GM21717 (cell line): ENCODE results near the gene BAIAP2L1.
"Not testable (repeated sequence)": the region's sequence is repeated elsewhere in the genome, so short reads cannot be mapped to it uniquely, and the experiment has no call there.

Experiments
- ATAC-seq: cut with Tn5 transposase; IDR thresholded peaks from one replicate; pipeline ENCODE4 v1.9.1; 2021; ENCODE audit warnings: mild to moderate bottlenecking, moderate library complexity; ENCODE audit not compliant: unreplicated experiment

Gene BAIAP2L1

GRCh38 chr7:98400542-98401340 is at the start of gene BAIAP2L1:
TSS of gene BAIAP2L1 (minus strand) at chr7:98401090. CDS start at chr7:98400852, 238 bp downstream.
- peak; percentile 81 for ATAC-seq

GRCh38 chr7:98448766-98449165 is 47.9 kb upstream of the BAIAP2L1 start:
- ATAC-seq = no peak

- ATAC-seq = not testable (repeated sequence)
Measured at GRCh38 chr7:98440992-98441391, 40.1 kb upstream of the BAIAP2L1 start.

GRCh38 chr7:98439484-98439883 is 38.6 kb upstream of the BAIAP2L1 start:
- no peak for ATAC-seq

- no peak for ATAC-seq
Measured at GRCh38 chr7:98434087-98434486, 33.2 kb upstream of the BAIAP2L1 start.

GRCh38 chr7:98429799-98430198 is 28.9 kb upstream of the BAIAP2L1 start:
- ATAC-seq = no peak

GRCh38 chr7:98423043-98423442 is 22.2 kb upstream of the BAIAP2L1 start:
- no peak for ATAC-seq

- ATAC-seq = no peak
Measured at GRCh38 chr7:98420966-98421612, 20.2 kb upstream of the BAIAP2L1 start.

- not testable (repeated sequence) for ATAC-seq
Measured at GRCh38 chr7:98419988-98420387, 19.1 kb upstream of the BAIAP2L1 start.

- ATAC-seq = not testable (repeated sequence)
Measured at GRCh38 chr7:98419316-98419691, 18.4 kb upstream of the BAIAP2L1 start.

GRCh38 chr7:98418636-98419315 is 17.9 kb upstream of the BAIAP2L1 start:
- ATAC-seq = no peak

GRCh38 chr7:98418271-98418635 is 17.4 kb upstream of the BAIAP2L1 start:
- no peak for ATAC-seq

GRCh38 chr7:98417604-98418270 is 16.8 kb upstream of the BAIAP2L1 start:
- not testable (repeated sequence) for ATAC-seq

- ATAC-seq = no peak
Measured at GRCh38 chr7:98414205-98414900, 13.5 kb upstream of the BAIAP2L1 start.

- not testable (repeated sequence) for ATAC-seq
Measured at GRCh38 chr7:98413655-98414054, 12.8 kb upstream of the BAIAP2L1 start.

GRCh38 chr7:98409843-98410242 is 9.0 kb upstream of the BAIAP2L1 start:
- ATAC-seq = no peak

- ATAC-seq = not testable (repeated sequence)
Measured at GRCh38 chr7:98408146-98408545, 7.3 kb upstream of the BAIAP2L1 start.

GRCh38 chr7:98406827-98407226 is 5.9 kb upstream of the BAIAP2L1 start:
- no peak for ATAC-seq

- no peak for ATAC-seq
Measured at GRCh38 chr7:98404840-98405239, 4.0 kb upstream of the BAIAP2L1 start.

GRCh38 chr7:98399890-98400541 is 874 bp downstream of the BAIAP2L1 start:
- no peak for ATAC-seq
